HG03457 (cell line): ENCODE measurements around the gene SBF2.
"Not testable (repeated sequence)": the region's sequence is repeated elsewhere in the genome, so short reads cannot be mapped to it uniquely, and the experiment has no call there.

Source experiments
- ATAC-seq: cut with Tn5 transposase; IDR thresholded peaks from one replicate; pipeline ENCODE4 v1.9.1; 2021; ENCODE audit warnings: moderate number of reproducible peaks; ENCODE audit not compliant: unreplicated experiment

The SBF2 gene

GRCh38 chr11:9914064-9914463 is 380.0 kb downstream of the SBF2 start:
- ATAC-seq = no peak

GRCh38 chr11:9905960-9906791 is 387.8 kb downstream of the SBF2 start:
- ATAC-seq = no peak

GRCh38 chr11:9905501-9905951 is 388.5 kb downstream of the SBF2 start:
- ATAC-seq = no peak

GRCh38 chr11:9903579-9903978 is 390.4 kb downstream of the SBF2 start:
- no peak for ATAC-seq

GRCh38 chr11:9901943-9902342 is 392.1 kb downstream of the SBF2 start:
- no peak for ATAC-seq

GRCh38 chr11:9900253-9900652 is 393.8 kb downstream of the SBF2 start:
- ATAC-seq = not testable (repeated sequence)

GRCh38 chr11:9899676-9900075 is 394.3 kb downstream of the SBF2 start:
- no peak for ATAC-seq

GRCh38 chr11:9896902-9897301 is 397.1 kb downstream of the SBF2 start:
- ATAC-seq = no peak

GRCh38 chr11:9895006-9895405 is 399.0 kb downstream of the SBF2 start:
- no peak for ATAC-seq

GRCh38 chr11:9893474-9893873 is 400.5 kb downstream of the SBF2 start:
- ATAC-seq = no peak

- ATAC-seq = no peak
Observed at GRCh38 chr11:9888938-9889337, 405.1 kb downstream of the SBF2 start.

GRCh38 chr11:9887472-9887871 is 406.5 kb downstream of the SBF2 start:
- no peak for ATAC-seq

GRCh38 chr11:9886595-9886994 is 407.4 kb downstream of the SBF2 start:
- no peak for ATAC-seq

- no peak for ATAC-seq
Observed at GRCh38 chr11:9884601-9885000, 409.4 kb downstream of the SBF2 start.

- no peak for ATAC-seq
Observed at GRCh38 chr11:9880657-9881056, 413.4 kb downstream of the SBF2 start.

- no peak for ATAC-seq
Observed at GRCh38 chr11:9878936-9879335, 415.1 kb downstream of the SBF2 start.

GRCh38 chr11:9876331-9876730 is 417.7 kb downstream of the SBF2 start:
- ATAC-seq = no peak

GRCh38 chr11:9875862-9876261 is 418.2 kb downstream of the SBF2 start:
- ATAC-seq = no peak

GRCh38 chr11:9875399-9875798 is 418.6 kb downstream of the SBF2 start:
- ATAC-seq = no peak

GRCh38 chr11:9874466-9874865 is 419.6 kb downstream of the SBF2 start:
- no peak for ATAC-seq

- no peak for ATAC-seq
Observed at GRCh38 chr11:9868641-9869040, 425.4 kb downstream of the SBF2 start.

- ATAC-seq = no peak
Observed at GRCh38 chr11:9862981-9863380, 431.0 kb downstream of the SBF2 start.
